Measurements from ENCODE around the gene UNC13C. TPM values are rescaled to one million over a fixed set of nuclear protein-coding genes. Genes with fewer than 3 reads are reported as not detected.

The UNC13C gene
- total and polyA plus RNA-seq, 2 of the 13 experiments (the other 11 are each of a cell fraction or from before 2014, with no cell fraction given): 0.04 TPM; not detected in 1

- TF ChIP-seq ZNF839 (CRISPR knock-in tag; IDR thresholded peaks at IDR 0.05; ENCODE audit: borderline replicate concordance) (no peak), GATAD2A (CRISPR knock-in tag; IDR thresholded peaks at IDR 0.05) (no peak), TMF1 (CRISPR knock-in tag; IDR thresholded peaks at IDR 0.05; ENCODE audit: low read depth) (no peak), GABPB1 (CRISPR knock-in tag; IDR thresholded peaks at IDR 0.05) (0 out of 2 replicates have a peak, but pooled peaks have one; percentile 14), ISX (CRISPR knock-in tag; conservative IDR thresholded peaks at IDR 0.05) (no peak), SMAD3 (CRISPR knock-in tag; IDR thresholded peaks at IDR 0.05) (no peak), PREB (CRISPR knock-in tag; IDR thresholded peaks at IDR 0.05) (no peak), ZNF768 (CRISPR knock-in tag; IDR thresholded peaks at IDR 0.05) (peak; percentile 79), GTF2F1 (IDR thresholded peaks at IDR 0.05; ENCODE audit: low read length) (no peak), ARID2 (CRISPR knock-in tag; IDR thresholded peaks at IDR 0.05; ENCODE audit: borderline replicate concordance) (no peak), STAG1 (CRISPR knock-in tag; IDR thresholded peaks at IDR 0.05) (no peak; the same call in 1 of the 2 replicates), ZFYVE20 (CRISPR knock-in tag; IDR thresholded peaks at IDR 0.05; ENCODE audit: borderline replicate concordance, low read depth) (no peak), HNRNPLL (IDR thresholded peaks at IDR 0.05; ENCODE audit: low read depth, low read length, poor library complexity, severe bottlenecking) (peak; percentile 70), NFE2L1 (CRISPR knock-in tag; IDR thresholded peaks at IDR 0.05; ENCODE audit: borderline replicate concordance) (no peak), NONO (IDR thresholded peaks at IDR 0.05) (no peak), NONO (CRISPR knock-in tag; conservative IDR thresholded peaks at IDR 0.05) (no peak), FIP1L1 (IDR thresholded peaks at IDR 0.05; ENCODE audit: borderline replicate concordance, insufficient read depth, low read depth, low read length) (no peak)
- TF ChIP-seq, protein P1, sequence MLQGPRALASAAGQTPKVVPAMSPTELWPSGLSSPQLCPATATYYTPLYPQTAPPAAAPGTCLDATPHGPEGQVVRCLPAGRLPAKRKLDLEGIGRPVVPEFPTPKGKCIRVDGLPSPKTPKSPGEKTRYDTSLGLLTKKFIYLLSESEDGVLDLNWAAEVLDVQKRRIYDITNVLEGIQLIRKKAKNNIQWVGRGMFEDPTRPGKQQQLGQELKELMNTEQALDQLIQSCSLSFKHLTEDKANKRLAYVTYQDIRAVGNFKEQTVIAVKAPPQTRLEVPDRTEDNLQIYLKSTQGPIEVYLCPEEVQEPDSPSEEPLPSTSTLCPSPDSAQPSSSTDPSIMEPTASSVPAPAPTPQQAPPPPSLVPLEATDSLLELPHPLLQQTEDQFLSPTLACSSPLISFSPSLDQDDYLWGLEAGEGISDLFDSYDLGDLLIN (CRISPR knock-in tag; IDR thresholded peaks at IDR 0.05; ENCODE audit: borderline replicate concordance): no peak
- TF ChIP-seq, protein P2, sequence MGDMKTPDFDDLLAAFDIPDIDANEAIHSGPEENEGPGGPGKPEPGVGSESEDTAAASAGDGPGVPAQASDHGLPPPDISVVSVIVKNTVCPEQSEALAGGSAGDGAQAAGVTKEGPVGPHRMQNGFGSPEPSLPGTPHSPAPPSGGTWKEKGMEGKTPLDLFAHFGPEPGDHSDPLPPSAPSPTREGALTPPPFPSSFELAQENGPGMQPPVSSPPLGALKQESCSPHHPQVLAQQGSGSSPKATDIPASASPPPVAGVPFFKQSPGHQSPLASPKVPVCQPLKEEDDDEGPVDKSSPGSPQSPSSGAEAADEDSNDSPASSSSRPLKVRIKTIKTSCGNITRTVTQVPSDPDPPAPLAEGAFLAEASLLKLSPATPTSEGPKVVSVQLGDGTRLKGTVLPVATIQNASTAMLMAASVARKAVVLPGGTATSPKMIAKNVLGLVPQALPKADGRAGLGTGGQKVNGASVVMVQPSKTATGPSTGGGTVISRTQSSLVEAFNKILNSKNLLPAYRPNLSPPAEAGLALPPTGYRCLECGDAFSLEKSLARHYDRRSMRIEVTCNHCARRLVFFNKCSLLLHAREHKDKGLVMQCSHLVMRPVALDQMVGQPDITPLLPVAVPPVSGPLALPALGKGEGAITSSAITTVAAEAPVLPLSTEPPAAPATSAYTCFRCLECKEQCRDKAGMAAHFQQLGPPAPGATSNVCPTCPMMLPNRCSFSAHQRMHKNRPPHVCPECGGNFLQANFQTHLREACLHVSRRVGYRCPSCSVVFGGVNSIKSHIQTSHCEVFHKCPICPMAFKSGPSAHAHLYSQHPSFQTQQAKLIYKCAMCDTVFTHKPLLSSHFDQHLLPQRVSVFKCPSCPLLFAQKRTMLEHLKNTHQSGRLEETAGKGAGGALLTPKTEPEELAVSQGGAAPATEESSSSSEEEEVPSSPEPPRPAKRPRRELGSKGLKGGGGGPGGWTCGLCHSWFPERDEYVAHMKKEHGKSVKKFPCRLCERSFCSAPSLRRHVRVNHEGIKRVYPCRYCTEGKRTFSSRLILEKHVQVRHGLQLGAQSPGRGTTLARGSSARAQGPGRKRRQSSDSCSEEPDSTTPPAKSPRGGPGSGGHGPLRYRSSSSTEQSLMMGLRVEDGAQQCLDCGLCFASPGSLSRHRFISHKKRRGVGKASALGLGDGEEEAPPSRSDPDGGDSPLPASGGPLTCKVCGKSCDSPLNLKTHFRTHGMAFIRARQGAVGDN (CRISPR knock-in tag; IDR thresholded peaks at IDR 0.05): peak; percentile 53
- TF ChIP-seq, protein P3, sequence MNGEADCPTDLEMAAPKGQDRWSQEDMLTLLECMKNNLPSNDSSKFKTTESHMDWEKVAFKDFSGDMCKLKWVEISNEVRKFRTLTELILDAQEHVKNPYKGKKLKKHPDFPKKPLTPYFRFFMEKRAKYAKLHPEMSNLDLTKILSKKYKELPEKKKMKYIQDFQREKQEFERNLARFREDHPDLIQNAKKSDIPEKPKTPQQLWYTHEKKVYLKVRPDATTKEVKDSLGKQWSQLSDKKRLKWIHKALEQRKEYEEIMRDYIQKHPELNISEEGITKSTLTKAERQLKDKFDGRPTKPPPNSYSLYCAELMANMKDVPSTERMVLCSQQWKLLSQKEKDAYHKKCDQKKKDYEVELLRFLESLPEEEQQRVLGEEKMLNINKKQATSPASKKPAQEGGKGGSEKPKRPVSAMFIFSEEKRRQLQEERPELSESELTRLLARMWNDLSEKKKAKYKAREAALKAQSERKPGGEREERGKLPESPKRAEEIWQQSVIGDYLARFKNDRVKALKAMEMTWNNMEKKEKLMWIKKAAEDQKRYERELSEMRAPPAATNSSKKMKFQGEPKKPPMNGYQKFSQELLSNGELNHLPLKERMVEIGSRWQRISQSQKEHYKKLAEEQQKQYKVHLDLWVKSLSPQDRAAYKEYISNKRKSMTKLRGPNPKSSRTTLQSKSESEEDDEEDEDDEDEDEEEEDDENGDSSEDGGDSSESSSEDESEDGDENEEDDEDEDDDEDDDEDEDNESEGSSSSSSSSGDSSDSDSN (CRISPR knock-in tag; IDR thresholded peaks at IDR 0.05): peak; percentile 50; the same call in 1 of the 2 replicates
These were observed at the start of gene UNC13C (continued) for GRCh38 chr15:53978253-53978906.
